NOMO-1 treated with dmso at 0.1 percent for 144 hours (cell line): ENCODE results near the gene PHLDB2.
"Not testable (repeated sequence)": the region's sequence is repeated elsewhere in the genome, so short reads cannot be mapped to it uniquely, and the experiment has no call there.

Experiments used
- DNase-seq: peaks from one replicate; lab custom pipeline; 2025; ENCODE audit not compliant: unreplicated experiment; lab: John Stamatoyannopoulos, UW

Gene PHLDB2

GRCh38 chr3:111859061-111859973 lies at the start of gene PHLDB2:
TSS of gene PHLDB2 (plus strand) at chr3:111859265. CDS start at chr3:111884078, 24,813 bp downstream.
- DNase-seq = no peak

- DNase-seq = no peak
Observed at GRCh38 chr3:111810909-111811308, 48.2 kb upstream of the PHLDB2 start.

GRCh38 chr3:111811811-111812210 lies 47.3 kb upstream of the PHLDB2 start:
- no peak for DNase-seq

GRCh38 chr3:111812701-111813100 lies 46.4 kb upstream of the PHLDB2 start:
- no peak for DNase-seq

GRCh38 chr3:111813441-111813840 lies 45.6 kb upstream of the PHLDB2 start:
- DNase-seq = no peak

- DNase-seq = no peak
Observed at GRCh38 chr3:111813979-111814378, 45.1 kb upstream of the PHLDB2 start.

GRCh38 chr3:111816771-111817170 lies 42.3 kb upstream of the PHLDB2 start:
- DNase-seq = not testable (repeated sequence)

- DNase-seq = no peak
Observed at GRCh38 chr3:111819927-111820326, 39.1 kb upstream of the PHLDB2 start.

- DNase-seq = no peak
Observed at GRCh38 chr3:111820651-111821050, 38.4 kb upstream of the PHLDB2 start.

GRCh38 chr3:111821891-111822290 lies 37.2 kb upstream of the PHLDB2 start:
- no peak for DNase-seq

- no peak for DNase-seq
Observed at GRCh38 chr3:111822804-111823203, 36.3 kb upstream of the PHLDB2 start.

- DNase-seq = no peak
Observed at GRCh38 chr3:111823341-111823855, 35.7 kb upstream of the PHLDB2 start.

- DNase-seq = no peak
Observed at GRCh38 chr3:111824351-111824750, 34.7 kb upstream of the PHLDB2 start.

- no peak for DNase-seq
Observed at GRCh38 chr3:111827871-111828270, 31.2 kb upstream of the PHLDB2 start.

GRCh38 chr3:111828530-111828929 lies 30.5 kb upstream of the PHLDB2 start:
- DNase-seq = no peak

- no peak for DNase-seq
Observed at GRCh38 chr3:111829023-111829422, 30.0 kb upstream of the PHLDB2 start.

- no peak for DNase-seq
Observed at GRCh38 chr3:111831840-111832239, 27.2 kb upstream of the PHLDB2 start.

- DNase-seq = no peak
Observed at GRCh38 chr3:111837112-111837511, 22.0 kb upstream of the PHLDB2 start.

GRCh38 chr3:111838133-111838532 lies 20.9 kb upstream of the PHLDB2 start:
- no peak for DNase-seq

GRCh38 chr3:111846039-111846438 lies 13.0 kb upstream of the PHLDB2 start:
- no peak for DNase-seq

- no peak for DNase-seq
Observed at GRCh38 chr3:111846717-111847116, 12.3 kb upstream of the PHLDB2 start.

- no peak for DNase-seq
Observed at GRCh38 chr3:111848283-111848682, 10.8 kb upstream of the PHLDB2 start.

GRCh38 chr3:111848778-111849177 lies 10.3 kb upstream of the PHLDB2 start:
- DNase-seq = no peak
